ENCODE results near the gene MAP2K6.

Gene MAP2K6

DNA sequence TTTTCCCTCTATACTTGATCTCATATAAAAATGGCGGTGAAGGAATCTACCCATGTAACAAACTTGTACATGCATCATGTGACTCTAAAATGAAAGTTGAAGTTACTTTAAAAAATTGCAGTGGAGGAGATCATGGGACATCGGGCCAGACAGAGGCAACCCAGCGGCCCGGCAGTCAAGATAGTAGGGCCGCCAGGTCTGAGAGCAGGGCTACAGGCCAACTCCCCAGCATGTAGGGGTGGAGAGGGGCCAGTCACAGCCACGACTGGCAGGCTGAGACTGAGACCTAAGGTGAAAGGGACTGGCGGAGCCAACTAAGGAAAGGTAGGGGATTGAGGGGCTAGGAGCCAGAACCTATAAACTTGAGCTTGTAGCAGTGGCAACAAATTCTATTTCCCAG, 150.9 kb downstream of the MAP2K6 start:
- no peak overlapping the region for H3K27ac ChIP-seq (ENCODE audit: low read depth, low read length)
- no peak overlapping the region for H3K4me3 ChIP-seq (ENCODE audit: low read depth, low read length)
- H3K9me3 ChIP-seq (ENCODE audit: control insufficient read depth, insufficient read depth, low read depth, low read length): no peaks in the 10 kb centered on the region
- no peaks in the 10 kb centered on the region for H3K4me1 ChIP-seq (ENCODE audit: control insufficient read depth, insufficient read depth, low read length)
- no peaks in the 10 kb centered on the region for H3K27me3 ChIP-seq (ENCODE audit: control insufficient read depth, insufficient read depth, low read length)
- no peak overlapping the region for H3K9ac ChIP-seq (ENCODE audit: low read length)
- no peaks in the 10 kb centered on the region for H3K36me3 ChIP-seq (ENCODE audit: control insufficient read depth, insufficient read depth, low read length)

DNA sequence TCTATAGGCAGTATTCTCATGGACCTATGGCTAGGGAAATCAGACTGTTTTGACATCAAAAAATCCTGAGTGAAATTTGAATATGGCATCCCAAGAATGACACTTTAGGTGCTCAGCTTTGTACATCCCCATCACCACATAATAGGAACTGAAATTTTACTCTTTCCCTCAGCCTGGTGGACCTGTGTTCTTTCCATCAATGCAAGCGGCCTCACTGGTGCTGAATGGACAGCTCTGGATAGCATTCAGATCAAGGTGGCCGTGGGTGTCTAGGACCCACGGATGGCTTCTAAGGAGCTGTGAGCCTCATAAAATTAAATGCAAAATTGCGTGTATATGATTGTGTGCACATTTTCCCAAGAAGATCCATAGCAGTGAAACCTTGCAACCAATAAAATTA, 152.6 kb downstream of the MAP2K6 start:
- Histone ChIP-seq H3K4me1 (ENCODE audit: control insufficient read depth, insufficient read depth, low read length) (no peaks in the 10 kb centered on the region), H3K27me3 (ENCODE audit: control insufficient read depth, insufficient read depth, low read length) (no peaks in the 10 kb centered on the region), H3K9ac (ENCODE audit: low read length) (no peak overlapping the region), H3K36me3 (ENCODE audit: control insufficient read depth, insufficient read depth, low read length) (no peaks in the 10 kb centered on the region), H3K9me3 (ENCODE audit: control insufficient read depth, insufficient read depth, low read depth, low read length) (no peaks in the 10 kb centered on the region), H3K4me3 (ENCODE audit: low read depth, low read length) (no peak overlapping the region), H3K27ac (ENCODE audit: low read depth, low read length) (no peak overlapping the region)

DNA sequence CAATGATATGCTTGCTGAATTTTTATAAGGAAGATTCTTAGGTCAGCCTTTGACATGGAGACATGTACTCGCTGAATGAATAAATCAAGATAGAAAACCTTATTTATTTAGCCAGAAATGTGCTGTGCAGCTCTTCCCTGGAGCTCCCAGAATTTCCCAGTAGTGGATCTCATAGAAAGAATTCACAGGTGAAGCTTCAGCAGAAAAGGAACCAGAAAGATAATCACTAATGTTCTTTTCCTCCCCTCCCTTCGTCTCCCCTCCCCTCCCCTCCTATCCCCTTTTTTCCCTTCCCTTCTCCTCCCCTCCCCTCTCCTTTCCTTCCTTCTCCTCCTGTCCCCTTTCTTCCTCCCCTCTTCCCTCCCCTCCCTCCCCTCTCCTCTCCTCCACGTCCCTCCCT, 158.2 kb downstream of the MAP2K6 start:
- H3K9ac ChIP-seq (ENCODE audit: low read length): no peak overlapping the region
- no peaks in the 10 kb centered on the region for H3K36me3 ChIP-seq (ENCODE audit: control insufficient read depth, insufficient read depth, low read length)
- peaks cover 11% of the 10 kb centered on the region for H3K4me1 ChIP-seq (ENCODE audit: control insufficient read depth, insufficient read depth, low read length)
- no peaks in the 10 kb centered on the region for H3K9me3 ChIP-seq (ENCODE audit: control insufficient read depth, insufficient read depth, low read depth, low read length)
- no peak overlapping the region for H3K27ac ChIP-seq (ENCODE audit: low read depth, low read length)
- no peaks in the 10 kb centered on the region for H3K27me3 ChIP-seq (ENCODE audit: control insufficient read depth, insufficient read depth, low read length)
- H3K4me3 ChIP-seq (ENCODE audit: low read depth, low read length): no peak overlapping the region

DNA sequence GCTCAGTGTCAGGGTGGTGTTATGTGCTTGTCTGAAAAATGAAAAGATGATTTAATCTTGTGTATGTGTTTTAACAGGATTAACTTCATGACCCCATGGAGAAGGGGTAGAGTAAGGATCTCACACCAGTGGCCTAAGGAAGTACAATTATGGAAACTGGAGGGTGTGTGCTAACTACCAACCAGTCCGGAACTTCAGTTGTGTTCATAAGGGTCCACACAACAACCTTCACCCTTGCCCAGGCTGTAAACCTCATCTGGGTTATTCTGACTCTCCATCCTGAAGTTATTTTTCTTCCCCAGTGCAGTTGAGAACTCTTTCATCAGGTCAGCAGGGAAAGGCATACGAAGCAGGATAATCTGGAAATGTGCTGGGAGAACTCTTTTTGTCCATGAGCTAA, 158.9 kb downstream of the MAP2K6 start:
- H3K4me1 ChIP-seq (ENCODE audit: control insufficient read depth, insufficient read depth, low read length): peaks cover 11% of the 10 kb centered on the region
- H3K27me3 ChIP-seq (ENCODE audit: control insufficient read depth, insufficient read depth, low read length): no peaks in the 10 kb centered on the region
- H3K36me3 ChIP-seq (ENCODE audit: control insufficient read depth, insufficient read depth, low read length): no peaks in the 10 kb centered on the region
- H3K9ac ChIP-seq (ENCODE audit: low read length): no peak overlapping the region
- H3K4me3 ChIP-seq (ENCODE audit: low read depth, low read length): no peak overlapping the region
- H3K27ac ChIP-seq (ENCODE audit: low read depth, low read length): no peak overlapping the region
- H3K9me3 ChIP-seq (ENCODE audit: control insufficient read depth, insufficient read depth, low read depth, low read length): no peaks in the 10 kb centered on the region

DNA sequence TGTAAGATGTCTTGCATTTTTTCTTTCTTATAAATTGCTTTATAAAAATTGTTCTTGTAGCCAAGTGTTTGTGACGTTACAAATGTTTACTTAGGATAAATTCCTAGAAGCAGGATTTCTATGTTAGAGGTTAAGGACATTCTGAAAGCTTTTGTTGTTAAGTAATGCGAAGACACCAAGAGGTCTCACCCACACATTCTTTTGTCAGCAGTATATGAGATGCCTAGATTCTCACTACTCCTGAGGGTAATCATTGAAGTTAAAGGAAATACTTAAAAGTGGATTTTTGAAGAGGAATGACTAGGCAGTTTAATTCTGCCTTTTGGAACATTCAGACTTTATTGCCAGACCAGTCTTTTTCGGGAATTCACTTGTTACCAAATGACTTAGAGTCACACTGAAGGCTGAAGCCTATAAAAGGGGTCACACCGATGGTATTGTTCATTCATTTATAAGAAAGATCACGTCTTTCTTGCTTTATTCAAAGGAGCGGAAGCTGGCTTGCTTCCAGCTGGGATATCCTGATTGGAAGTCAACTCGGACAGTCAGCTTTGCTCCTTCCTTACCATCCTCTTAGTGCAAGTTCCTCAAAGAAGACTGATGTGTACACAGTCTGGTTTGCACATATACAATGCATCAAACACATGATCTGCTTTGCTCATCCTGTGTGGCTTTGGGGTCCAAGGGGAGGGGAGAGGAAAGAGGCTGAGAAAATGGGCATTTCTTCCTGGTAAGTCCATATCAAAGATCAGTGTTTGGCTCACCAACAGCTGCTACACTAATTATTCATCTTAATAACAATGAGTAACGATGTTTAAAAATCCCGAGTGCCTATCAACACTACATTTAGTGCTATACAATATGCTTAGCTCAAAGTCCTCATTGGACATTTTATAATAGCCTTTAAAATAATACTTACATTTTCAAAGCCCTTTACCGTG, 160.0 kb downstream of the MAP2K6 start:
- Histone ChIP-seq H3K9me3 (ENCODE audit: control insufficient read depth, insufficient read depth, low read depth, low read length) (no peaks in the 10 kb centered on the region), H3K36me3 (ENCODE audit: control insufficient read depth, insufficient read depth, low read length) (no peaks in the 10 kb centered on the region), H3K4me1 (ENCODE audit: control insufficient read depth, insufficient read depth, low read length) (peaks cover 11% of the 10 kb centered on the region), H3K27me3 (ENCODE audit: control insufficient read depth, insufficient read depth, low read length) (no peaks in the 10 kb centered on the region), H3K9ac (ENCODE audit: low read length) (no peak overlapping the region), H3K4me3 (ENCODE audit: low read depth, low read length) (no peak overlapping the region), H3K27ac (ENCODE audit: low read depth, low read length) (no peak overlapping the region)

DNA sequence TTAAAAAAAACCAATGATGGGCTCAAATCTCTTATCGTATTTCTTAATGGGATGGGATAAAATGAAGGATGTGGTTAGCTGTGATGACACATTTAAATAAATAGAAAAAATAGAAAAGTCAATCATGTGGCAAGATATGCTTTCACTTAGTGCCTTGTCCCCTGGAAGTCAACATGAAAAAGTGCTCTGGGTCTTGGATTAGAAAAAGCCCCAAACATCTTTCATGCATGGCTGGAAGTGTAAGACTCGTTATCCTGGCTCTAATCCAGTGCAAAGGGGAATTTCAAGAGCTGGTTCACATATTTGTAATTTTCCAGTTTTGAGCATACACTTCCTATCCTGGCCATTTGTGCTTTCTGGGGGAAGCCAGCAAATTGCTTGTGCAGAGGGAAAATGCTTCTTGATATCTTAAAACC, 160.9 kb downstream of the MAP2K6 start:
- H3K27ac ChIP-seq (ENCODE audit: low read depth, low read length): no peak overlapping the region
- no peak overlapping the region for H3K9ac ChIP-seq (ENCODE audit: low read length)
- H3K4me1 ChIP-seq (ENCODE audit: control insufficient read depth, insufficient read depth, low read length): peaks cover 11% of the 10 kb centered on the region
- no peak overlapping the region for H3K4me3 ChIP-seq (ENCODE audit: low read depth, low read length)
- H3K9me3 ChIP-seq (ENCODE audit: control insufficient read depth, insufficient read depth, low read depth, low read length): no peaks in the 10 kb centered on the region
- H3K27me3 ChIP-seq (ENCODE audit: control insufficient read depth, insufficient read depth, low read length): no peaks in the 10 kb centered on the region
- no peaks in the 10 kb centered on the region for H3K36me3 ChIP-seq (ENCODE audit: control insufficient read depth, insufficient read depth, low read length)

DNA sequence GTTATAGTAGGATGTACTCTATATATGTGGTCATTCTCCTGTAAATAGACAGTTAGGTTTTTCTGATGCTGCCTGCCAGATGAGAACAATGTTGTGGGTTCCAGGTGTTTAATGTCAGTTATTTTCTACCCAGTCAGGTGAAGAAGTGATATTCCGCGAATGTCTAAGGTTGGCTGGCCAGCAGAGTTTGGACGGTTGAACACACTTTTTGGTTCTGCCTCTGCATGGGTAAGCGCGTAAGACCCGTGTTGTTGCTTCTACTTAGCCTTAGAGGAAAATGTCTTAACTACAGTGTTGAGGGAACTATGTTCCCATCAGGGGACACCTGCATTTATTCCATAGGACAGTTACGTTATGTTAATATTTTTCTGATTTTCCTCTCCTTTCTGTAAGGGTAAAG, 162.6 kb downstream of the MAP2K6 start:
- Histone ChIP-seq H3K4me3 (ENCODE audit: low read depth, low read length) (no peak overlapping the region), H3K27me3 (ENCODE audit: control insufficient read depth, insufficient read depth, low read length) (no peaks in the 10 kb centered on the region), H3K36me3 (ENCODE audit: control insufficient read depth, insufficient read depth, low read length) (no peaks in the 10 kb centered on the region), H3K27ac (ENCODE audit: low read depth, low read length) (no peak overlapping the region), H3K4me1 (ENCODE audit: control insufficient read depth, insufficient read depth, low read length) (peaks cover 11% of the 10 kb centered on the region), H3K9me3 (ENCODE audit: control insufficient read depth, insufficient read depth, low read depth, low read length) (no peaks in the 10 kb centered on the region), H3K9ac (ENCODE audit: low read length) (no peak overlapping the region)

DNA sequence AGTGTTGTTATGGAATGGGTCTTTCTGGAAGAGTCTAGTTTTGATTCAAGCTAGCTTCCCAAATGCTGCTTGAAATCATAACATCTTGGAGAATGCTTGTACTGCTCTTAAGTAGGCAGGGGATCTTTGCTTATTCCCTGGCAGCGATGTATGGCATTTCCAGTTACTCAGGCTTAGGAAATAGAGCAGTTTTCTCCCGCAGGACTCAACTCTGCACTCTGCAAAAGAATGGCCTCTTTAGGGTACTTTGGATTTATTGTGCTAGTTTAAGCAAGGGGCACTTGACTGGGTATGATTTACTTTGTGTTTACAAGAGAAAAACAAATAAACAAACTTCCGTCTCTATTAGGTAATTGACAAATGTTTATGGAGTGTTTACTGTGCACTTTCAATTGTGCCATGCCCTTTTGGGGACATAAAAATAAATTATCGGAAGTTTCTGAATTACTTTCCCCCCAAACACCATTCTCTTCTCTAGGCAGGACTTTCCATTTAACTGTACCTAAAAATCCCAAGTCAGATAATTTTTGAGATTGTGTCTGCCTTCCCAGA, 164.0 kb downstream of the MAP2K6 start:
- H3K9me3 ChIP-seq (ENCODE audit: control insufficient read depth, insufficient read depth, low read depth, low read length): no peaks in the 10 kb centered on the region
- H3K27ac ChIP-seq (ENCODE audit: low read depth, low read length): no peak overlapping the region
- H3K9ac ChIP-seq (ENCODE audit: low read length): no peak overlapping the region
- no peak overlapping the region for H3K4me3 ChIP-seq (ENCODE audit: low read depth, low read length)
- H3K36me3 ChIP-seq (ENCODE audit: control insufficient read depth, insufficient read depth, low read length): no peaks in the 10 kb centered on the region
- peaks cover 11% of the 10 kb centered on the region for H3K4me1 ChIP-seq (ENCODE audit: control insufficient read depth, insufficient read depth, low read length)
- no peaks in the 10 kb centered on the region for H3K27me3 ChIP-seq (ENCODE audit: control insufficient read depth, insufficient read depth, low read length)

DNA sequence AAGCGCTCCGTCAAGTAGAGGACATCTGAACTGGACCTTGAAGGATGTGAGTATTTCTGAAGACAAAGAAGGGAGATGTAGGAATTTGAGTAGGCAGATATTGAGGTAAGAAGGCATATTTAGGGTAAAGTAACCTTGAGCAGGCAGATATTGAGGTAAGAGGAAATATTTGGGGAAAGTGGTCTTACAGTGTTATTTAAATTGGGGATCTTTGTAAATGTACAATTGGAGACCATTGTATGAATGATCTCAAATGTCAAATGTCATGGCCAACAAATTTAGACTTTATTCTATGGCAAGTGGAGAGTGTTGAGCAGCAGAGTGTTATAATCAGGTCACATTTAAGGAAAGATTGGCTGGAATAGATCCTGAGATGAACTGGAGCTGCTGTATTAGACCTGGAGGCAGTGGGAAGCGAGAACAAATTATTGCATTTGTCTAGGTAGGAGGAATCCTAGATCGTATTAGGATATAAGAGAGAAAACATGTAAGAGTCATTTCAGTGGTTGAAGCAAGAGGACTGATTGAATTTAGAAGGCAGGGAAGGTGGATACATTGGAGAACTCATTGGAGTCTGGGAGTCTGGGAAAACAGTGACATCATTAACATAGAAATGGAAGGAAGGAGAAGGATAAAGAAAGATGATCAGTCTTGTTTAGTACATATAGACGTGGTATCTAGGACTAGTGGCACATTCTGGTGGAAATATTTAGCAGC, 165.6 kb downstream of the MAP2K6 start:
- Histone ChIP-seq H3K9me3 (ENCODE audit: control insufficient read depth, insufficient read depth, low read depth, low read length) (no peaks in the 10 kb centered on the region), H3K4me1 (ENCODE audit: control insufficient read depth, insufficient read depth, low read length) (no peaks in the 10 kb centered on the region), H3K4me3 (ENCODE audit: low read depth, low read length) (no peak overlapping the region), H3K9ac (ENCODE audit: low read length) (no peak overlapping the region), H3K36me3 (ENCODE audit: control insufficient read depth, insufficient read depth, low read length) (no peaks in the 10 kb centered on the region), H3K27ac (ENCODE audit: low read depth, low read length) (no peak overlapping the region), H3K27me3 (ENCODE audit: control insufficient read depth, insufficient read depth, low read length) (no peaks in the 10 kb centered on the region)

DNA sequence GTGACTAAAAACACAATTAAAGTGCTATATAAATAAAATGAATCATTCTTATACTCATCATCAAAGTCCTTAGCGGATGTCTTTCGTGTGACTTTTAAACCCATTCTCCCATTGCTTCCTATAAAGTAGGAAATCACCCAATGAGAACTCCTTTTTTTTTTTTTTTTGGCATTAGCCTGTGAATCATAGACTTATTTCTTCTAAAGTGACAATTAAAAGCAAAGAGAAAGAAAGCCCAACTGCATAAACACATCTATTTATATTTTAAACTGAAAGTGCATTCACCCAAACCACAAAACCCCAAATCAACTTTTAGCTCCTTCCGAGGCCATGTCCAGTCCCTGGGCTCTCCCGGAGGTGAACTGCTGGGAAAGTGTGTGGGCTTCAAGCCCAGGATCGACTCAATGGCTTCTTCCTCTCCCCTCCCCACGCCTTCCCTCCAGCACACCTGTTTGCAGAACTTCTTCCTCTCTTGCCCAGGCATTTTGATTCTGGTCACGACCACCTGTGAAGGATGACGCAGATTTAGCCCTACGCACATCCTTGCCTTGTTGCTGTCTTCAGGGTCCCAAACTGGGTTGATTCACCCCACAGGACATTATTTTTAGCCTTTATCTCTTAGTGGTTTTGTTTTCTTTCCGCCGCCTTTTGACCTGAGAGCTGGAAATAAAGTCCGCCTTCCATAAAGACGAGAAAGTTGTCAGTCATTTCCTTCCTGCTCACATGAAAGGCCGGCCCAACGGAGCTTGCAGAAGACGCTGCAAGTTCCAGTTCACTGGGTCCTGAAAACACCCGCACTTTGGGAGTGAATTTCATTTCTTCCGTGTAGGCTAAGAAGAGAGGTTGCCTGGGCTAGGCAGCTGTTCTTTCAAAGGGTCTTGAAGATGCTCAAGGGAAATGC, 166.8 kb downstream of the MAP2K6 start:
- Histone ChIP-seq H3K9me3 (ENCODE audit: control insufficient read depth, insufficient read depth, low read depth, low read length) (no peaks in the 10 kb centered on the region), H3K9ac (ENCODE audit: low read length) (no peak overlapping the region)

More for the DNA sequence above, 166.8 kb downstream of the MAP2K6 start:
- Histone ChIP-seq H3K27me3 (ENCODE audit: control insufficient read depth, insufficient read depth, low read length) (no peaks in the 10 kb centered on the region), H3K4me3 (ENCODE audit: low read depth, low read length) (no peak overlapping the region), H3K36me3 (ENCODE audit: control insufficient read depth, insufficient read depth, low read length) (no peaks in the 10 kb centered on the region), H3K27ac (ENCODE audit: low read depth, low read length) (no peak overlapping the region), H3K4me1 (ENCODE audit: control insufficient read depth, insufficient read depth, low read length) (no peaks in the 10 kb centered on the region)

All from HUES6 (cell line).